GM13976 (cell line): ENCODE data around the gene ITPRIPL2.
A peak's percentile ranks its signal among the peaks of the same experiment; 100 is the strongest.

Experiments used
- DNase-seq: peaks from one replicate; pipeline ENCODE4 v3.0.0; 2012; ENCODE audit warnings: low spot score
- CTCF ChIP-seq: IDR thresholded peaks from 2 replicates; pipeline ENCODE4 v1.5.1; 2012; ENCODE audit warnings: borderline replicate concordance, mild to moderate bottlenecking; ENCODE audit not compliant: insufficient read depth; ENCODE audit errors: extremely low read depth, missing control alignments, control extremely low read depth
- in situ Hi-C: fragments of 300-500 bp; cut with MboI; formaldehyde crosslinking; loops from one replicate; pipeline ENCODE4 v1.12.0; 2022; ENCODE audit warnings: low sequenced_read_pairs, mixed read lengths, inconsistent platforms; ENCODE audit not compliant: unreplicated experiment

ITPRIPL2 gene

GRCh38 chr16:19092653-19093410 is 20.9 kb upstream of the ITPRIPL2 start:
- TF ChIP-seq CTCF, result no peak
- in situ Hi-C loops, result no loop called here
- no peak for DNase-seq

- in situ Hi-C loops, result no loop called here
- no peak for DNase-seq
Measured at GRCh38 chr16:19093631-19094541, 19.9 kb upstream of the ITPRIPL2 start.

GRCh38 chr16:19094542-19095365 is 19.0 kb upstream of the ITPRIPL2 start:
- no peak for TF ChIP-seq CTCF
- in situ Hi-C loops, result no loop called here
- DNase-seq, result no peak

More at GRCh38 chr16:19093631-19094541, 19.9 kb upstream of the ITPRIPL2 start:
- no peak for TF ChIP-seq CTCF

- in situ Hi-C loops, result no loop called here
- no peak for TF ChIP-seq CTCF
- peak; percentile 46 for DNase-seq
Measured at GRCh38 chr16:19095654-19096053, 18.1 kb upstream of the ITPRIPL2 start.

GRCh38 chr16:19098173-19098572 is 15.6 kb upstream of the ITPRIPL2 start:
- in situ Hi-C loops, result no loop called here
- no peak for DNase-seq
- no peak for TF ChIP-seq CTCF

- no peak for DNase-seq
- no peak for TF ChIP-seq CTCF
- in situ Hi-C loops, result no loop called here
Measured at GRCh38 chr16:19102187-19102872, 11.4 kb upstream of the ITPRIPL2 start.
